NCI-H1048 (cell line): ENCODE data around the gene SAMHD1.
"Not testable (repeated sequence)": the region's sequence is repeated elsewhere in the genome, so short reads cannot be mapped to it uniquely, and the experiment has no call there.

Source experiments
- DNase-seq: peaks from one replicate; lab custom pipeline; 2025; lab: John Stamatoyannopoulos, UW

The SAMHD1 gene

GRCh38 chr20:36956016-36956415, 4.5 kb upstream of the SAMHD1 start:
- DNase-seq = no peak

- DNase-seq = no peak
These were observed 651 bp upstream of the SAMHD1 start for GRCh38 chr20:36951979-36952738.

GRCh38 chr20:36950414-36951197, 902 bp downstream of the SAMHD1 start:
- DNase-seq = no peak

GRCh38 chr20:36941401-36941835, 10.1 kb downstream of the SAMHD1 start:
- DNase-seq = no peak

GRCh38 chr20:36937402-36937770, 14.1 kb downstream of the SAMHD1 start:
- no peak for DNase-seq

GRCh38 chr20:36936761-36937401, 14.6 kb downstream of the SAMHD1 start:
- not testable (repeated sequence) for DNase-seq

GRCh38 chr20:36936341-36936740, 15.2 kb downstream of the SAMHD1 start:
- DNase-seq = no peak

GRCh38 chr20:36933571-36933970, 17.9 kb downstream of the SAMHD1 start:
- DNase-seq = not testable (repeated sequence)

GRCh38 chr20:36932476-36933426, 18.8 kb downstream of the SAMHD1 start:
- DNase-seq = no peak

- not testable (repeated sequence) for DNase-seq
These were observed 19.4 kb downstream of the SAMHD1 start for GRCh38 chr20:36932067-36932466.

- no peak for DNase-seq
These were observed 21.8 kb downstream of the SAMHD1 start for GRCh38 chr20:36929691-36930090.

GRCh38 chr20:36929290-36929689, 22.2 kb downstream of the SAMHD1 start:
- DNase-seq = no peak

- no peak for DNase-seq
These were observed 23.8 kb downstream of the SAMHD1 start for GRCh38 chr20:36927704-36928103.

GRCh38 chr20:36926653-36927200, 24.8 kb downstream of the SAMHD1 start:
- DNase-seq = no peak

- DNase-seq = no peak
These were observed 26.3 kb downstream of the SAMHD1 start for GRCh38 chr20:36925234-36925633.

- DNase-seq = no peak
These were observed 27.1 kb downstream of the SAMHD1 start for GRCh38 chr20:36924167-36925045.

GRCh38 chr20:36920334-36920730, 31.2 kb downstream of the SAMHD1 start:
- no peak for DNase-seq

- DNase-seq = no peak
These were observed 31.7 kb downstream of the SAMHD1 start for GRCh38 chr20:36919715-36920333.

- no peak for DNase-seq
These were observed 33.6 kb downstream of the SAMHD1 start for GRCh38 chr20:36917943-36918342.

GRCh38 chr20:36917240-36917639, 34.3 kb downstream of the SAMHD1 start:
- no peak for DNase-seq
